Spinal cord (tissue), 10 donors: ENCODE results near the gene GID4. TPM values are rescaled to one million over a fixed set of nuclear protein-coding genes. Genes with fewer than 3 reads are reported as not detected.
A peak's percentile ranks its signal among the peaks of the same experiment; 100 is the strongest.
"Not testable (repeated sequence)": the region's sequence is repeated elsewhere in the genome, so short reads cannot be mapped to it uniquely, and the experiment has no call there.

ENCODE experiments used
- DNase-seq, 6 donors: peaks; one replicate each; pipeline versions ENCODE4 v3.0.0 to v3.0.0-alpha.2; 2013 to 2015; ENCODE audit warnings: low spot score in 6 of 6, low read depth in 4 of 6
- H3K27ac ChIP-seq: one replicate; pipeline ENCODE4 v1.5.1; 2013; ENCODE audit warnings: low read depth, low read length, control low read depth
- H3K27me3 ChIP-seq: one replicate; pipeline ENCODE4 v1.6.1; 2013; ENCODE audit warnings: low read length; ENCODE audit not compliant: control insufficient read depth, insufficient read depth
- H3K36me3 ChIP-seq: one replicate; pipeline ENCODE4 v1.6.1; 2013; ENCODE audit warnings: low read length; ENCODE audit not compliant: control insufficient read depth, insufficient read depth
- H3K4me1 ChIP-seq: one replicate; pipeline ENCODE4 v1.6.1; 2013; ENCODE audit warnings: low read length; ENCODE audit not compliant: control insufficient read depth, insufficient read depth
- H3K4me3 ChIP-seq: one replicate; pipeline ENCODE4 v1.5.1; 2013; ENCODE audit warnings: low read depth, low read length, control low read depth
- H3K9me3 ChIP-seq: one replicate; pipeline ENCODE4 v1.6.1; 2013; ENCODE audit warnings: low read length; ENCODE audit not compliant: control insufficient read depth, insufficient read depth
- WGBS: methylation state at CpG from one replicate; pipeline ENCODE4 v1.1.5; 2013; ENCODE audit warnings: missing lambda C conversion rate; ENCODE audit not compliant: insufficient coverage; 5-methylcytosine and 5-hydroxymethylcytosine counted together
- long read RNA-seq, 4 donors: transcript quantifications; one replicate each; lab custom pipeline, GENCODE V29; 2026
- polyA plus RNA-seq, 2 donors: library from polyadenylated mRNA; unstranded; fragments of 120-200 nt; gene quantifications; one replicate each; pipeline ENCODE4 v1.2.1, GENCODE V29; 2013; ENCODE audit not compliant: insufficient read length in 2 of 2
- total RNA-seq, 2 donors: library from RNA; depleted of rRNA in 1 of 2; stranded (reverse); fragments of 120-200 nt in 1 of 2; fragments of >200 nt in 1 of 2; gene quantifications; one replicate each; pipeline versions ENCODE4 v1.2.3 to v1.2.4, GENCODE V29; 2013 to 2014
- donor health status: healthy.

The GID4 gene
- total RNA-seq: 1 to 10 TPM; 8.0 to 8.2 TPM
- polyA plus RNA-seq: 10 to 100 TPM; 13.7 to 13.9 TPM
- long read RNA-seq, donor 1, full-length matches to known transcripts: 4 of 4 reads
- long read RNA-seq, donor 1, partial matches to known transcripts: 0 of 4 reads
- long read RNA-seq, donor 1, other reads (novel, unspliced or antisense): 0 of 4 reads
- long read RNA-seq, donor 2, full-length matches to known transcripts: 4 of 4 reads
- long read RNA-seq, donor 2, partial matches to known transcripts: 0 of 4 reads
- long read RNA-seq, donor 2, other reads (novel, unspliced or antisense): 0 of 4 reads
- long read RNA-seq, donor 3, full-length matches to known transcripts: 5 of 5 reads
- long read RNA-seq, donor 3, partial matches to known transcripts: 0 of 5 reads
- long read RNA-seq, donor 3, other reads (novel, unspliced or antisense): 0 of 5 reads
- long read RNA-seq, donor 4, full-length matches to known transcripts: 3 of 3 reads
- long read RNA-seq, donor 4, partial matches to known transcripts: 0 of 3 reads
- long read RNA-seq, donor 4, other reads (novel, unspliced or antisense): 0 of 3 reads

DNA sequence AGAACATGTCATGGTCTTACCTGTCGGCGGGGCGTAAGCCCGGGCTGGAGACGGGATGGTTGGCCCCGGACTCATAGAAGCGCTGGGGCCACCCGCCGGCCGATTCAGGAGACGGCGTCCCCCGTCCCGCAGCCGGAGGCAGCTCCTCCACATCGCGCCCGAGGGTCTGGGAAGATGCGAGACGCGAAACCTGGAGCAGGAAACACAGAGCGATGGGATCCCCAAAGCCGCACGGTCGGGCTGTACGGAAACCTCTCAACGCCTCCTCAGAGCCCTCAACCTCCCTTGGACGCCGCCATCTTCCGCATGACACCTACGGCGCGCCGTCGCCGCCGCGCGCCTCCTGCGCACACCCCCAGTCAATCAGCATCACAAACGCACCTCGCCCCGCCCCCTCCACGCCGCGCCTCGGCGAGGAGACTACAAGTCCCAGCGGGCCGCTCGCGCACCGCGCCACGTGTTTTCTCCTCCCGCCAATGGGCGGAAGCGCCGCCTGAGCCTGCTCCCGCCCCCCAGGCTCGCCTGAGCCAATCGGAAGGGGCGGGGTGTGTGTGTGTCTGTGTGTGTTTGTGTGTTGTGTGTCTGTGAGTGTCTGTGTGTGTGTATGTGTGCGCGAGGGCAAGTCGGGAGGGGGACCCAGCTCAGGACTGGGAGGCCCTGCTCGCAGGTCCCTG, at the start of gene GID4, which contains the start of gene ATPAF2:
Gene GID4, plus strand, starts transcription at position 548 of the 674 bp plus-strand sequence. Its CDS starts 57 bp downstream, at position 605.
Gene ATPAF2, minus strand, starts transcription at position 308 of the 674 bp plus-strand sequence. Its CDS starts 155 bp downstream, at position 153.
- Histone ChIP-seq H3K27ac (peak within 1 kb of the TSS; percentile 67), H3K4me1 (peaks cover 24% of the 10 kb centered on the region), H3K36me3 (no peaks in the 10 kb centered on the region), H3K9me3 (no peaks in the 10 kb centered on the region), H3K4me3 (peak within 1 kb of the TSS; percentile 73), H3K27me3 (no peaks in the 10 kb centered on the region)
- 0% methylated on average over 65 of the region's 67 CpGs for WGBS
- peak; percentile 94 to 100 (median 98) for DNase-seq

- no peak for DNase-seq
- peaks cover 9% of the 10 kb centered on the region for H3K4me1 ChIP-seq
- 90% methylated on average over 10 of the region's 10 CpGs for WGBS
- H3K9me3 ChIP-seq: no peaks in the 10 kb centered on the region
- H3K4me3 ChIP-seq: no peak overlapping the region
- H3K27ac ChIP-seq: no peak overlapping the region
- peaks cover 28% of the 10 kb centered on the region for H3K36me3 ChIP-seq
- no peaks in the 10 kb centered on the region for H3K27me3 ChIP-seq
These were observed 49.6 kb upstream of the GID4 start for GRCh38 chr17:17989618-17990017.

GRCh38 chr17:17990282-17990681, 48.9 kb upstream of the GID4 start:
- H3K9me3 ChIP-seq: no peaks in the 10 kb centered on the region
- H3K27ac ChIP-seq: no peak overlapping the region
- no peak overlapping the region for H3K4me3 ChIP-seq
- 84% methylated on average over 1 of the region's 2 CpGs for WGBS
- H3K27me3 ChIP-seq: no peaks in the 10 kb centered on the region
- H3K36me3 ChIP-seq: peaks cover 26% of the 10 kb centered on the region
- no peak for DNase-seq
- H3K4me1 ChIP-seq: peaks cover 14% of the 10 kb centered on the region

DNA sequence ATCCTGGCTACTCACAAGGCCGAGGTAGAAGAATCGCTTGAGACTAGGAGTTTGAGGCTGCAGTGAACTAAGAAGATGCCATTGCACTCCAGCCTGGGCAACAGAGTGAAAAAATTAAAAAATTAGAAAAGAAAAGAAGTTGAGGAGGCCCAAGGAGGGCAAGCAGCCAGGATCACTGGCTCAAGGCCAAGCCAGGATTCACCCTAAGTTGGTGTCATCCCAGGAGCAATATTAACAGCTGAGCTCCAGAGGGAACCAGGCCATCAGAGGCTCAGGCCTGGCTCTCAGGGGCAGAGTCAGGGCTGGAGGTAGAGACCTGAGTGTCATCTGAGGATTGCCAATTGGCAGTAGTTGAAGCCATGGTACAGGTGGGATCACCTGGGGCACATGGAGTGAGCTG, 45.8 kb upstream of the GID4 start:
- Histone ChIP-seq H3K4me3 (no peak overlapping the region), H3K27me3 (no peaks in the 10 kb centered on the region), H3K9me3 (no peaks in the 10 kb centered on the region), H3K27ac (no peak overlapping the region), H3K36me3 (peaks cover 24% of the 10 kb centered on the region), H3K4me1 (peaks cover 14% of the 10 kb centered on the region)
- no peak for DNase-seq
- 100% methylated on average over 1 of the region's 2 CpGs for WGBS

DNA sequence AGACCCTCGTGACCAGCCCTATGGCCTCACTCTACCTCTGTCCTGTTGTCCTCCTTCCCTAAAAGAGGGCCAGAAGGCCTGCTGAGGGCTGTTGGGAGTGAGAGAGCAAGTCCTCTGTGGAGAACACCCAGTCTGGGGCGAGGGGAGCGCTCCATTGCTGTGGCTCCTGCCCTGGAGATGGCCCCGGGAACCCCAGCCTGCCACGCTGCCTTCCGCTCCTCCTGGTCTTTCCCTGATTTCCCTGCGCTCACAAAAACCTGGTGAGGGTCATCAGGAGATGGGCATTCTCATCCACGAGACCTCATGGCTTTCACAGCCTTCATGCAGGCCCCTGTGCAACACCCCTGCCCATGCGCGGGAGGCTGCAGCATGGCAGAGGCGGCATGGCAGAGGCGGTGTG, 45.4 kb upstream of the GID4 start:
- Histone ChIP-seq H3K9me3 (no peaks in the 10 kb centered on the region), H3K36me3 (peaks cover 19% of the 10 kb centered on the region), H3K4me3 (no peak overlapping the region), H3K4me1 (peaks cover 14% of the 10 kb centered on the region), H3K27me3 (no peaks in the 10 kb centered on the region), H3K27ac (no peak overlapping the region)
- no peak for DNase-seq
- WGBS: 95% methylated on average over 11 of the region's 12 CpGs

DNA sequence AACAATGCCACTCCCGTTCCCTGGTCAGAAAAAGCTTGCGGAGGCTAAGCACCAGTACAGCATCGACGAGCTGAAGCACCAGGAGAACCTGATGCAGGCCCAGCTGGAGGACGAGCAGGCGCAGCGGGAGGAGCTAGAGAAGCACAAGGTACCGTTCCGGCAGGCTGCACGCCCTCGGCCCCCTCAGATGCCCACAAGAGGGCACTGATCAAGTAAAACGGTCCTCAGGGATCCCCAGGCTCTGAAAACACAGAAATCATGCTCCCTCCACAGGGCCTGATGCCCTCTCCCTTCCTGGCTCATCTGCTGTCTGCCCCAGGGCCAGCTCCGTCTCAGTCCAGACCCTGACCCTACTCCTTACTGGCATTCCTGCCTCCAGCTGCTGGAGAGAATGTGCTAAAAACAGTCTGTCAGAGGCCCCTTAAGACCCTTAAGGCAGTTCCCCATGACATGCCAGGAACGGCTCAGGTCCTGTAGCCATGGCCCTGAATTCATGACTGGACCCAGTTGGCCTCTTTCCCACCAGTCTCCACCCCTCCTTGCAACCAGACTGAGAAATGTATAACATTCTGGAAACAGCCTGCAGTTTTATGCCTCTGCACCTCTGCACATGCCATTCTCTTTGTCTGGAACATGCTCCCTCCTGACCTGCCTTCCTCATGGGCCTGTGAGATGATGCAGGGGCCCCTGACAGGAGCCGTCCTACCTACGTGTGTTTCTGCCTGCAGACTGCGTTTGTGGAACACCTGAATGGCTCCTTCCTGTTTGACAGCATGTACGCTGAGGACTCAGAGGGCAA, 44.7 kb upstream of the GID4 start:
- Histone ChIP-seq H3K4me3 (no peak overlapping the region), H3K9me3 (no peaks in the 10 kb centered on the region), H3K27me3 (no peaks in the 10 kb centered on the region), H3K4me1 (peaks cover 14% of the 10 kb centered on the region), H3K27ac (no peak overlapping the region), H3K36me3 (peaks cover 16% of the 10 kb centered on the region)
- DNase-seq: peak in 2 of 6 donors; percentile 60 to 83
- 43% methylated on average over 18 of the region's 18 CpGs for WGBS

DNA sequence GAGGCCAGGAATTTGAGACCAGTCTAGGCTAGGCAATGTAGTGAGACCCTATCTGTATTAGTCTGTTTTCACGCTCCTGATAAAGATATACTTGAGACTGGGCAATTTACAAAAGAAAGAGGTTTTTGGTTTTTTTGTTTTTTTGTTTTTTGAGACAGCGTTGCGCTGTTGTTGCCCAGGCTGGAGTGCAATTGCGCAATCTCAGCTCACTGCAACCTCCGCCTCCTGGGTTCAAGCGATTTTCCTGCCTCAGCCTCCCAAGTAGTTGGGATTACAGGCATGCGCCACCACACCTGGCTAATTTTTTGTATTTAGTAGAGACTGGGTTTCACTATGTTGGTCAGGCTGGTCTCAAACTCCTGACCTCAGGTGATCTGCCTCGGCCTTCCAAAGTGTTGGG, 43.3 kb upstream of the GID4 start:
- Histone ChIP-seq H3K4me1 (peaks cover 14% of the 10 kb centered on the region), H3K36me3 (peaks cover 16% of the 10 kb centered on the region)
- H3K9me3 ChIP-seq, H3K27ac ChIP-seq, H3K4me3 ChIP-seq, DNase-seq, H3K27me3 ChIP-seq: not testable (repeated sequence)
- WGBS: 97% methylated on average over 8 of the region's 8 CpGs

DNA sequence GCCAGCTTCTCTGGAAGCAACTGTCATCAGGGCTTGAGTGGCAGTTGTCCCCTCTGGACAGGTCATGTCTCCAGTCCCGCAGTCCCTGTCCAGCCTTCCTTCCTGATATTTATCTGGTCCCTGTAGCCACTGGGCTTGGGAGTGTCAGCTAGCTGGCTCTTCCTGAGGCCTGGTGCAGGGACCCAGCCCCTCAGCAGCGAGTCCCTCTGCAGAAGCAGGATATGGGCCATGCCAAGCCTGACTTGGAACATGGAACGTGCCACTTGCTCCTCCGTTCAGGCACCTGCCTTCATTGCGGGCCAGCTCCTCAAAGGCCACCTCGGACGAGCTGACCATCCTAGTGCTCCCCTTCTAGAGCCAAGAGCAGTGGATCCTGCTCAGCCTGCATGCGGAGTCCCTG, 40.3 kb upstream of the GID4 start:
- H3K27ac ChIP-seq: no peak overlapping the region
- H3K4me1 ChIP-seq: peaks cover 12% of the 10 kb centered on the region
- H3K27me3 ChIP-seq: no peaks in the 10 kb centered on the region
- H3K4me3 ChIP-seq: no peak overlapping the region
- WGBS: 92% methylated on average over 8 of the region's 8 CpGs
- no peak for DNase-seq
- H3K36me3 ChIP-seq: peaks cover 11% of the 10 kb centered on the region
- no peaks in the 10 kb centered on the region for H3K9me3 ChIP-seq

GRCh38 chr17:17999364-18000029, 39.7 kb upstream of the GID4 start:
- WGBS: 81% methylated on average over 7 of the region's 9 CpGs
- no peak overlapping the region for H3K27ac ChIP-seq
- DNase-seq: peak in 1 of 6 donors; percentile 61

More at GRCh38 chr17:17999364-18000029, 39.7 kb upstream of the GID4 start:
- peaks cover 7% of the 10 kb centered on the region for H3K36me3 ChIP-seq
- no peak overlapping the region for H3K4me3 ChIP-seq
- H3K9me3 ChIP-seq: no peaks in the 10 kb centered on the region
- peaks cover 12% of the 10 kb centered on the region for H3K4me1 ChIP-seq
- no peaks in the 10 kb centered on the region for H3K27me3 ChIP-seq
